ENCODE data around the gene RAD51. TPM values are rescaled to one million over a fixed set of nuclear protein-coding genes. Genes with fewer than 3 reads are reported as not detected.

RAD51 gene
- total RNA-seq, 4 donors from 2014 or later: 0.56 to 0.75 (median 0.60) TPM; not detected in 1

DNA sequence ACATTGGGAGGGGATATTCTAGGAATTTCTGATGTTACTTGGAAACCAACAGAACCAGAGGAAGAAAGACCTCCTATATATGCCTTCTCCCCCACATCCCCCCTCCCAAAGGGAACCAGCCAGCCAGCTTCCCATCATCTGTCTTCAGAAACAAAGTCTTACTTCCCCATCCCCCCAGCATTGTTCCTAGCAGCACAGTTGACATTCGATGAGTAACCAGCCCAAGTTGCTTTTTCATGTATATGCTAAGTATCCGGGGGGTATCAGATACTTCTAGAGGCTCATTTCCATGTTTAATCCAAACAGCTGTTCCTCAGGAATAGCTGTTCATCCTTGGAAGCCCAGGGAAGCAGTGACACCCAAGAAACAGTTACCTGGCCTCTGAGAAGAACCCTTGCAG, 44.1 kb downstream of the RAD51 start:
- intact Hi-C loops (cut with DNase I; ENCODE audit: low total_unique reads): no loop called here
- TF ChIP-seq POLR2A (IDR thresholded peaks at IDR 0.05): no peak
- TF ChIP-seq, protein P1, sequence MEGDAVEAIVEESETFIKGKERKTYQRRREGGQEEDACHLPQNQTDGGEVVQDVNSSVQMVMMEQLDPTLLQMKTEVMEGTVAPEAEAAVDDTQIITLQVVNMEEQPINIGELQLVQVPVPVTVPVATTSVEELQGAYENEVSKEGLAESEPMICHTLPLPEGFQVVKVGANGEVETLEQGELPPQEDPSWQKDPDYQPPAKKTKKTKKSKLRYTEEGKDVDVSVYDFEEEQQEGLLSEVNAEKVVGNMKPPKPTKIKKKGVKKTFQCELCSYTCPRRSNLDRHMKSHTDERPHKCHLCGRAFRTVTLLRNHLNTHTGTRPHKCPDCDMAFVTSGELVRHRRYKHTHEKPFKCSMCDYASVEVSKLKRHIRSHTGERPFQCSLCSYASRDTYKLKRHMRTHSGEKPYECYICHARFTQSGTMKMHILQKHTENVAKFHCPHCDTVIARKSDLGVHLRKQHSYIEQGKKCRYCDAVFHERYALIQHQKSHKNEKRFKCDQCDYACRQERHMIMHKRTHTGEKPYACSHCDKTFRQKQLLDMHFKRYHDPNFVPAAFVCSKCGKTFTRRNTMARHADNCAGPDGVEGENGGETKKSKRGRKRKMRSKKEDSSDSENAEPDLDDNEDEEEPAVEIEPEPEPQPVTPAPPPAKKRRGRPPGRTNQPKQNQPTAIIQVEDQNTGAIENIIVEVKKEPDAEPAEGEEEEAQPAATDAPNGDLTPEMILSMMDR (IDR thresholded peaks at IDR 0.05 in 4 of 5, conservative IDR thresholded peaks at IDR 0.05 in 1 of 5): no peak
- Histone ChIP-seq H3K4me1 (peaks cover 15 to 20% of the 10 kb centered on the region in 2 donors), H3K9me3 (no peaks in the 10 kb centered on the region), H3K27me3 (no peaks in the 10 kb centered on the region), H3K4me3 (no peak overlapping the region), H3K27ac (no peak overlapping the region), H3K36me3 (peaks cover 3 to 81% of the 10 kb centered on the region in 2 donors)
- in situ Hi-C loops (cut with MboI; ENCODE audit: low sequenced_read_pairs in 4 of 4): no loop called here
- ATAC-seq (no peak), DNase-seq (no peak)

DNA sequence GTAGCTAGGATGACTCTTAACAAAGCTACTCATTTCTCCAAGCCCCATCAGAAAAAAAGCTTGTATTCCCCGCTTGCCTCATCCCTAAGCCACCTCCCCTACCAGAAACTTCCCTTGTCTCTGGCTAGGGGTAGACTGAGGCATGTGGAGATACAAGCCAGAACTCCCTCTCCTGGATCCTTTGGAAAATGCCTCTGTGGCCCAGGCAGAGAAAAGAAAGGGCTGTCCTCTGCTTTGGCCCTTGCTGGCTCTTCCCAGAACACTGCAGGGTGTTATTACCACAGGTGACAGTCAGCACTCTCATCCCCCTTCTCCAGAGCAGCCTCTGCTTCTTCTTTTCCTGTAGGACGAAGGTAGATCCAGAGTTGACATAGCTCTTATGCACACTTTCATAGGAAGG, 44.9 kb downstream of the RAD51 start:
- H3K9me3 ChIP-seq: no peaks in the 10 kb centered on the region
- H3K4me1 ChIP-seq: peaks cover 15 to 20% of the 10 kb centered on the region in 2 donors
- no peak for DNase-seq
- ATAC-seq: no peak
- TF ChIP-seq, protein P1 (IDR thresholded peaks at IDR 0.05 in 4 of 5, conservative IDR thresholded peaks at IDR 0.05 in 1 of 5): no peak
- TF ChIP-seq POLR2A (IDR thresholded peaks at IDR 0.05): no peak
- no peaks in the 10 kb centered on the region for H3K27me3 ChIP-seq
- in situ Hi-C loops (cut with MboI; ENCODE audit: low sequenced_read_pairs in 4 of 4): no loop called here
- intact Hi-C loops (cut with DNase I; ENCODE audit: low total_unique reads): no loop called here
- H3K4me3 ChIP-seq: no peak overlapping the region
- H3K36me3 ChIP-seq: peaks cover 3 to 81% of the 10 kb centered on the region in 2 donors
- H3K27ac ChIP-seq: peak overlapping the region in 3 of 4 donors; percentile 29 to 32 (median 32)

DNA sequence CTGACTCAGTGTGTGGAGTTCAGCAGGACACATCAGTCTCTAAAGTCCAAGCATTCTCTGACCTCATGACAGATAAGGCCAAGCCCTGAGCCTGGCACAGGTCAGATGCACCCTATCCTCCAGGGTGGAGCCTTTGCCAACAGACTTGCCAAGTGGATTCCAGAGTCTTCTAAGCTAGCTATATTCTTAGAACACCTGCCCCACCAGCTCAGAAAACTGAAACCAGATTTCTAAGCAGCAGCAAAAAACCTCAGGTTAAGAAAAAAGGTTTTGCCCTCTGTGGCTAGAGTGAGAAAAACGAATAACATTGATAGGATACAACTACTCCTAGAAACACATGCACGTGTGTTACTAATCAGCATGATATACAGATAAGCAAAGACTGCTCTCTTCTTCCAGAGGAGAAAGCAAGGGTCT, 48.5 kb downstream of the RAD51 start:
- intact Hi-C loops (cut with DNase I; ENCODE audit: low total_unique reads) (no loop called here), in situ Hi-C loops (cut with MboI; ENCODE audit: low sequenced_read_pairs in 4 of 4) (no loop called here)
- Histone ChIP-seq H3K36me3 (peaks cover 0 to 48% of the 10 kb centered on the region in 2 donors), H3K4me3 (no peak overlapping the region), H3K27me3 (no peaks in the 10 kb centered on the region), H3K4me1 (peaks cover 17 to 20% of the 10 kb centered on the region in 2 donors), H3K9me3 (no peaks in the 10 kb centered on the region), H3K27ac (peak overlapping the region in 3 of 4 donors; percentile 35 to 61 (median 37))
- no peak for ATAC-seq
- no peak for DNase-seq
- TF ChIP-seq, protein P1 (IDR thresholded peaks at IDR 0.05 in 4 of 5, conservative IDR thresholded peaks at IDR 0.05 in 1 of 5): no peak
- no peak for TF ChIP-seq POLR2A (IDR thresholded peaks at IDR 0.05)

DNA sequence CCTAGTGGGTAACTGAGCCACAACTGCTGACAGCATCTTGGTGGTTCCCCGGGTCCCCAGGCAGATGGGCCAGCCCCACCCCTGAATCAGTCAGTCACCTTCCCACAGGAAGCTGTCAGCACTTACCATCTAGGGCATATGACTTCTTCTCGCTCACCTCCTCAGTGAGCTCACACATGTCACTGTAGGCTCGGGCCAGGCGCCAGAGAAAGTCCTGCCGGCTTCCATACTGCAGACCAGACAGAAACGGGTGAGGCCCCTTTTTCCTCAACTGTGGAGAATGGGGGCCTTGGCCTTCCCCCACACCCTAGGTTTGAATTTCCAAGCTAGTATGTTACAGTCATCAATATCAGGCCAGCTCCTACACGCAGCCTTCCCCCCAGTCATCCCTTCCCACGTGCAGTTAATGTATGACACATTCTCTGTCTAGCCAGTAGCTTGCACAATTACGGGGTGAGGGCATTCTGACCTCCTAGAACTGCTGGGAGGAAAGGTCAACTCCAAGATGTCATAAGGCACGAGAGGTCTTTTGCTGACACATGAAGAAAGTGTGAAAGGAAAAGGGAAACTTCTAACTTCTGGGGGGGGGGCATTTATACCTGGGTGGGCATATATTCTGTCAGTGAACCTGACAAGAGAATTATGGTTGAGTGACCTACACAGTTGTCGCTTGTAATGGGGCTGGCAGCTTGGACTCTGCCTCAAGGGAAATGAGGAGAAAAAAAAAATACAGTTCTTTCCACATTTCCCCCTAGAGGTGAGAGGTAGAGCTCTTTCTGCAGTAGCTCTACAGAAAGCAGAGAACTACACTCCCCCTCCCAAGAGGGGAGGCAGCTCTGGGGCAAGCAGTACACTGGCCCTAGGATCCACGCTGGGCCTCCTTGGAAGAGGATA, 49.2 kb downstream of the RAD51 start:
- TF ChIP-seq POLR2A (IDR thresholded peaks at IDR 0.05): no peak
- TF ChIP-seq, protein P1 (IDR thresholded peaks at IDR 0.05 in 4 of 5, conservative IDR thresholded peaks at IDR 0.05 in 1 of 5): no peak

More for the DNA sequence above, 49.2 kb downstream of the RAD51 start:
- Histone ChIP-seq H3K4me3 (no peak overlapping the region), H3K4me1 (peaks cover 18 to 20% of the 10 kb centered on the region in 2 donors), H3K27ac (peak overlapping the region in 3 of 4 donors; percentile 35 to 61 (median 37)), H3K9me3 (no peaks in the 10 kb centered on the region), H3K27me3 (no peaks in the 10 kb centered on the region), H3K36me3 (peaks cover 0 to 42% of the 10 kb centered on the region in 2 donors)
- DNase-seq (no peak), ATAC-seq (peak in 1 of 2 donors; percentile 25)
- in situ Hi-C loops (cut with MboI; ENCODE audit: low sequenced_read_pairs in 4 of 4) (no loop called here), intact Hi-C loops (cut with DNase I; ENCODE audit: low total_unique reads) (no loop called here)
